Measurements from ENCODE around the gene ENOX2. TPM values are rescaled to one million over a fixed set of nuclear protein-coding genes. Genes with fewer than 3 reads are reported as not detected.

ENOX2 gene
- total and polyA plus RNA-seq, 2 donors = 7.4 to 7.8 TPM

- Histone ChIP-seq H3K9me3 (ENCODE audit: control insufficient read depth in 2 of 2, insufficient read depth in 1 of 2, low read length in 1 of 2) (no peaks in the 10 kb centered on the region), H3K4me3 (ENCODE audit: low read length in 2 of 2) (no peak overlapping the region), H3K36me3 (ENCODE audit: control insufficient read depth in 2 of 2, insufficient read depth in 2 of 2, low read length in 1 of 2) (no peaks in the 10 kb centered on the region), H3K27ac (ENCODE audit: low read depth in 1 of 2, low read length in 1 of 2) (no peak overlapping the region), H3K4me1 (ENCODE audit: control insufficient read depth in 2 of 2, insufficient read depth in 2 of 2, low read length in 2 of 2) (no peaks in the 10 kb centered on the region), H3K27me3 (ENCODE audit: control insufficient read depth in 2 of 2, insufficient read depth in 1 of 2, low read length in 1 of 2) (no peaks in the 10 kb centered on the region)
- no peak for DNase-seq (ENCODE audit: low read depth in 6 of 9, low spot score in 9 of 9)
- 94% methylated on average over 1 of the region's 1 CpG for WGBS
Observed at GRCh38 chrX:130695931-130696330, 207.1 kb downstream of the ENOX2 start.

- WGBS = 69% methylated on average over 2 of the region's 2 CpGs
Observed at GRCh38 chrX:130694983-130695382, 208.0 kb downstream of the ENOX2 start.

GRCh38 chrX:130691576-130691975, 211.4 kb downstream of the ENOX2 start:
- 96% methylated on average over 3 of the region's 3 CpGs for WGBS
- Histone ChIP-seq H3K4me3 (ENCODE audit: low read length in 2 of 2) (no peak overlapping the region), H3K27ac (ENCODE audit: low read depth in 1 of 2, low read length in 1 of 2) (no peak overlapping the region), H3K4me1 (ENCODE audit: control insufficient read depth in 2 of 2, insufficient read depth in 2 of 2, low read length in 2 of 2) (no peaks in the 10 kb centered on the region), H3K36me3 (ENCODE audit: control insufficient read depth in 2 of 2, insufficient read depth in 2 of 2, low read length in 1 of 2) (peaks cover 0 to 3% of the 10 kb centered on the region in 2 donors), H3K27me3 (ENCODE audit: control insufficient read depth in 2 of 2, insufficient read depth in 1 of 2, low read length in 1 of 2) (no peaks in the 10 kb centered on the region), H3K9me3 (ENCODE audit: control insufficient read depth in 2 of 2, insufficient read depth in 1 of 2, low read length in 1 of 2) (no peaks in the 10 kb centered on the region)
- DNase-seq (ENCODE audit: low read depth in 6 of 9, low spot score in 9 of 9) = no peak

More at GRCh38 chrX:130694983-130695382, 208.0 kb downstream of the ENOX2 start:
- no peak for DNase-seq (ENCODE audit: low read depth in 6 of 9, low spot score in 9 of 9)
- Histone ChIP-seq H3K36me3 (ENCODE audit: control insufficient read depth in 2 of 2, insufficient read depth in 2 of 2, low read length in 1 of 2) (no peaks in the 10 kb centered on the region), H3K27me3 (ENCODE audit: control insufficient read depth in 2 of 2, insufficient read depth in 1 of 2, low read length in 1 of 2) (no peaks in the 10 kb centered on the region), H3K9me3 (ENCODE audit: control insufficient read depth in 2 of 2, insufficient read depth in 1 of 2, low read length in 1 of 2) (no peaks in the 10 kb centered on the region), H3K4me3 (ENCODE audit: low read length in 2 of 2) (no peak overlapping the region), H3K4me1 (ENCODE audit: control insufficient read depth in 2 of 2, insufficient read depth in 2 of 2, low read length in 2 of 2) (no peaks in the 10 kb centered on the region), H3K27ac (ENCODE audit: low read depth in 1 of 2, low read length in 1 of 2) (no peak overlapping the region)

- Histone ChIP-seq H3K36me3 (ENCODE audit: control insufficient read depth in 2 of 2, insufficient read depth in 2 of 2, low read length in 1 of 2) (peaks cover 0 to 3% of the 10 kb centered on the region in 2 donors), H3K9me3 (ENCODE audit: control insufficient read depth in 2 of 2, insufficient read depth in 1 of 2, low read length in 1 of 2) (no peaks in the 10 kb centered on the region), H3K27me3 (ENCODE audit: control insufficient read depth in 2 of 2, insufficient read depth in 1 of 2, low read length in 1 of 2) (no peaks in the 10 kb centered on the region), H3K27ac (ENCODE audit: low read depth in 1 of 2, low read length in 1 of 2) (no peak overlapping the region), H3K4me3 (ENCODE audit: low read length in 2 of 2) (no peak overlapping the region), H3K4me1 (ENCODE audit: control insufficient read depth in 2 of 2, insufficient read depth in 2 of 2, low read length in 2 of 2) (no peaks in the 10 kb centered on the region)
- 97% methylated on average over 5 of the region's 5 CpGs for WGBS
- DNase-seq (ENCODE audit: low read depth in 6 of 9, low spot score in 9 of 9) = no peak
Observed at GRCh38 chrX:130688360-130688759, 214.6 kb downstream of the ENOX2 start.

- no peaks in the 10 kb centered on the region for H3K9me3 ChIP-seq (ENCODE audit: control insufficient read depth in 2 of 2, insufficient read depth in 1 of 2, low read length in 1 of 2)
- 94% methylated on average over 2 of the region's 2 CpGs for WGBS
- no peaks in the 10 kb centered on the region for H3K27me3 ChIP-seq (ENCODE audit: control insufficient read depth in 2 of 2, insufficient read depth in 1 of 2, low read length in 1 of 2)
- no peak overlapping the region for H3K4me3 ChIP-seq (ENCODE audit: low read length in 2 of 2)
- H3K27ac ChIP-seq (ENCODE audit: low read depth in 1 of 2, low read length in 1 of 2) = no peak overlapping the region
- peaks cover 0 to 3% of the 10 kb centered on the region in 2 donors for H3K36me3 ChIP-seq (ENCODE audit: control insufficient read depth in 2 of 2, insufficient read depth in 2 of 2, low read length in 1 of 2)
- DNase-seq (ENCODE audit: low read depth in 6 of 9, low spot score in 9 of 9) = no peak
- H3K4me1 ChIP-seq (ENCODE audit: control insufficient read depth in 2 of 2, insufficient read depth in 2 of 2, low read length in 2 of 2) = no peaks in the 10 kb centered on the region
Observed at GRCh38 chrX:130682990-130683389, 220.0 kb downstream of the ENOX2 start.

- Histone ChIP-seq H3K9me3 (ENCODE audit: control insufficient read depth in 2 of 2, insufficient read depth in 1 of 2, low read length in 1 of 2) (no peaks in the 10 kb centered on the region), H3K27me3 (ENCODE audit: control insufficient read depth in 2 of 2, insufficient read depth in 1 of 2, low read length in 1 of 2) (no peaks in the 10 kb centered on the region), H3K4me1 (ENCODE audit: control insufficient read depth in 2 of 2, insufficient read depth in 2 of 2, low read length in 2 of 2) (no peaks in the 10 kb centered on the region), H3K27ac (ENCODE audit: low read depth in 1 of 2, low read length in 1 of 2) (no peak overlapping the region), H3K4me3 (ENCODE audit: low read length in 2 of 2) (no peak overlapping the region), H3K36me3 (ENCODE audit: control insufficient read depth in 2 of 2, insufficient read depth in 2 of 2, low read length in 1 of 2) (peaks cover 0 to 3% of the 10 kb centered on the region in 2 donors)
- WGBS = 99% methylated on average over 2 of the region's 2 CpGs
- DNase-seq (ENCODE audit: low read depth in 6 of 9, low spot score in 9 of 9) = no peak
Observed at GRCh38 chrX:130680164-130681035, 222.6 kb downstream of the ENOX2 start.

- no peak for DNase-seq (ENCODE audit: low read depth in 6 of 9, low spot score in 9 of 9)
- H3K36me3 ChIP-seq (ENCODE audit: control insufficient read depth in 2 of 2, insufficient read depth in 2 of 2, low read length in 1 of 2) = peaks cover 0 to 7% of the 10 kb centered on the region in 2 donors
- H3K4me3 ChIP-seq (ENCODE audit: low read length in 2 of 2) = no peak overlapping the region
- WGBS = 100% methylated on average over 2 of the region's 2 CpGs
- no peaks in the 10 kb centered on the region for H3K27me3 ChIP-seq (ENCODE audit: control insufficient read depth in 2 of 2, insufficient read depth in 1 of 2, low read length in 1 of 2)
- H3K9me3 ChIP-seq (ENCODE audit: control insufficient read depth in 2 of 2, insufficient read depth in 1 of 2, low read length in 1 of 2) = no peaks in the 10 kb centered on the region
- H3K27ac ChIP-seq (ENCODE audit: low read depth in 1 of 2, low read length in 1 of 2) = no peak overlapping the region
- no peaks in the 10 kb centered on the region for H3K4me1 ChIP-seq (ENCODE audit: control insufficient read depth in 2 of 2, insufficient read depth in 2 of 2, low read length in 2 of 2)
Observed at GRCh38 chrX:130676861-130677260, 226.1 kb downstream of the ENOX2 start.

GRCh38 chrX:130672214-130672613, 230.8 kb downstream of the ENOX2 start:
- 98% methylated on average over 6 of the region's 6 CpGs for WGBS
- H3K4me3 ChIP-seq (ENCODE audit: low read length in 2 of 2) = no peak overlapping the region
- no peaks in the 10 kb centered on the region for H3K27me3 ChIP-seq (ENCODE audit: control insufficient read depth in 2 of 2, insufficient read depth in 1 of 2, low read length in 1 of 2)
- no peak overlapping the region for H3K27ac ChIP-seq (ENCODE audit: low read depth in 1 of 2, low read length in 1 of 2)
- peaks cover 3 to 4% of the 10 kb centered on the region in 2 donors for H3K36me3 ChIP-seq (ENCODE audit: control insufficient read depth in 2 of 2, insufficient read depth in 2 of 2, low read length in 1 of 2)
- no peaks in the 10 kb centered on the region for H3K4me1 ChIP-seq (ENCODE audit: control insufficient read depth in 2 of 2, insufficient read depth in 2 of 2, low read length in 2 of 2)
- no peak for DNase-seq (ENCODE audit: low read depth in 6 of 9, low spot score in 9 of 9)
- no peaks in the 10 kb centered on the region for H3K9me3 ChIP-seq (ENCODE audit: control insufficient read depth in 2 of 2, insufficient read depth in 1 of 2, low read length in 1 of 2)

- peaks cover 4% of the 10 kb centered on the region in 2 donors for H3K36me3 ChIP-seq (ENCODE audit: control insufficient read depth in 2 of 2, insufficient read depth in 2 of 2, low read length in 1 of 2)
- DNase-seq (ENCODE audit: low read depth in 6 of 9, low spot score in 9 of 9) = no peak
- 97% methylated on average over 1 of the region's 1 CpG for WGBS
- H3K27ac ChIP-seq (ENCODE audit: low read depth in 1 of 2, low read length in 1 of 2) = no peak overlapping the region
- no peaks in the 10 kb centered on the region for H3K4me1 ChIP-seq (ENCODE audit: control insufficient read depth in 2 of 2, insufficient read depth in 2 of 2, low read length in 2 of 2)
- H3K27me3 ChIP-seq (ENCODE audit: control insufficient read depth in 2 of 2, insufficient read depth in 1 of 2, low read length in 1 of 2) = no peaks in the 10 kb centered on the region
- no peak overlapping the region for H3K4me3 ChIP-seq (ENCODE audit: low read length in 2 of 2)
- no peaks in the 10 kb centered on the region for H3K9me3 ChIP-seq (ENCODE audit: control insufficient read depth in 2 of 2, insufficient read depth in 1 of 2, low read length in 1 of 2)
Observed at GRCh38 chrX:130669233-130669632, 233.8 kb downstream of the ENOX2 start.

Data from thymus (tissue), 11 donors.